HepG2 (cell line): Measurements from ENCODE around the gene LMAN2L. TPM values are rescaled to one million over a fixed set of nuclear protein-coding genes. Genes with fewer than 3 reads are reported as not detected.
A peak's percentile ranks its signal among the peaks of the same experiment; 100 is the strongest.

Source experiments
- ATAC-seq: fragments of 200-7000 bp; cut with Tn5 transposase; 3 replicates; pipeline ENCODE4 v1.9.1; 2020; ENCODE audit warnings: mild to moderate bottlenecking, moderate library complexity
- BruUV-seq: library from RNA; stranded (reverse); fragments of 400-500 nt; replicated peaks from 2 replicates; lab custom pipeline; 2021; lab: Mats Ljungman, UMichigan
- CTCF ChIA-PET: fragments of 300-600 bp; formaldehyde crosslinking; extraction: SDS; loops from one replicate; lab custom pipeline; 2021; ENCODE audit warnings: low total read pairs, inconsistent platforms, low intra/inter-chr PET ratio; lab: Yijun Ruan, JAX
- POLR2A ChIA-PET: fragments of 350-600 bp; sonication (Branson Sonifier 250); formaldehyde crosslinking; loops from one replicate; lab custom pipeline; 2020; ENCODE audit warnings: antibody characterized with exemption, inconsistent platforms; lab: Yijun Ruan, JAX
- DNase-seq: peaks from one replicate; pipeline ENCODE4 v3.0.0-alpha.2; 2015; ENCODE audit warnings: low spot score
- FAIRE-seq: peaks from 3 replicates; lab custom pipeline; 2011; peaks lifted over from hg19 to GRCh38; lab: Jason Lieb, UNC
- H2AFZ ChIP-seq: one replicate; pipeline ENCODE4 v1.6.1; 2011; ENCODE audit warnings: low read length, inconsistent platforms
- H3K27ac ChIP-seq: fragments of 300-600 bp; 3 replicates; pipeline ENCODE4 v1.8.0; 2011; ENCODE audit warnings: mixed run types, mild to moderate bottlenecking, mixed read lengths, low read length, inconsistent platforms; ENCODE audit not compliant: insufficient read depth; ENCODE audit errors: extremely low read length
- H3K27me3 ChIP-seq, 2 experiments: fragments of 200-600 bp in 1 of 2; 2 replicates in 1 of 2; 3 replicates in 1 of 2; pipeline versions ENCODE4 v1.6.0 to v1.8.0; 2011; ENCODE audit warnings: low read length in 2 of 2, mild to moderate bottlenecking in 2 of 2, moderate library complexity in 2 of 2, inconsistent platforms in 1 of 2; ENCODE audit not compliant: insufficient read depth in 2 of 2, control insufficient read depth in 1 of 2
- H3K36me3 ChIP-seq, 2 experiments: fragments of 200-600 bp in 1 of 2; replicated peaks in 1 of 2; 2 replicates in 1 of 2; 3 replicates in 1 of 2; pipeline versions ENCODE4 v1.5.1 to v1.8.0; 2011; ENCODE audit warnings: low read length in 2 of 2, inconsistent platforms in 1 of 2; ENCODE audit not compliant: insufficient read depth in 2 of 2, control insufficient read depth in 1 of 2
- H3K4me1 ChIP-seq: 2 replicates; pipeline ENCODE4 v1.5.1; 2012; ENCODE audit warnings: low read length, inconsistent platforms; ENCODE audit not compliant: insufficient read depth
- H3K4me2 ChIP-seq: 2 replicates; pipeline ENCODE4 v1.6.0; 2011; ENCODE audit warnings: low read depth, low read length, inconsistent platforms
- H3K4me3 ChIP-seq, 3 experiments: fragments of 200-600 bp in 1 of 3; sonication (generic), shearing (Covaris generic) in 1 of 3; replicated peaks in 1 of 3; 2 replicates each; pipeline ENCODE4 v1.5.1; 2011 to 2016; ENCODE audit warnings: low read length in 3 of 3, inconsistent platforms in 2 of 3, low read depth in 2 of 3, mild to moderate bottlenecking in 2 of 3, control low read depth in 1 of 3, mixed read lengths in 1 of 3; ENCODE audit not compliant: insufficient read depth in 1 of 3
- H3K79me2 ChIP-seq: one replicate; pipeline ENCODE4 v1.6.1; 2011; ENCODE audit warnings: low read length, inconsistent platforms; ENCODE audit not compliant: insufficient read depth
- H3K9ac ChIP-seq: 2 replicates; pipeline ENCODE4 v1.6.0; 2011; ENCODE audit warnings: mild to moderate bottlenecking, low read depth, low read length, inconsistent platforms; ENCODE audit not compliant: insufficient read depth
- H3K9me3 ChIP-seq: 2 replicates; pipeline ENCODE4 v1.5.1; 2012; ENCODE audit warnings: mild to moderate bottlenecking, low read length
- H4K20me1 ChIP-seq: 2 replicates; pipeline ENCODE4 v1.6.0; 2011; ENCODE audit warnings: inconsistent platforms, mild to moderate bottlenecking, low read length, moderate library complexity; ENCODE audit not compliant: insufficient read depth
- CEBPB ChIP-seq: IDR thresholded peaks from 2 replicates; pipeline ENCODE4 v1.6.1; 2011; ENCODE audit warnings: low read depth, low read length, improper control_type of control experiment, borderline replicate concordance
- ESRRA ChIP-seq: sonication (generic); formaldehyde crosslinking; IDR thresholded peaks from 2 replicates; pipeline ENCODE4 v1.5.1; 2020; ENCODE audit warnings: mild to moderate bottlenecking, low read depth, missing genetic modification reagents
- FOSL1 ChIP-seq: sonication (generic); formaldehyde crosslinking; IDR thresholded peaks from 2 replicates; pipeline ENCODE4 v1.9.0; 2021; ENCODE audit warnings: missing genetic modification reagents, borderline replicate concordance
- HNRNPLL ChIP-seq: fragments of 200-400 bp; formaldehyde crosslinking; IDR thresholded peaks from 2 replicates; pipeline ENCODE4 v1.6.1; 2017; ENCODE audit warnings: mild to moderate bottlenecking, low read depth, low read length; ENCODE audit not compliant: poor library complexity, severe bottlenecking
- NFE2L1 ChIP-seq: sonication (generic); formaldehyde crosslinking; IDR thresholded peaks from 2 replicates; pipeline ENCODE4 v1.4.0; 2020; ENCODE audit warnings: missing genetic modification reagents, mild to moderate bottlenecking, borderline replicate concordance
- SKIL ChIP-seq: sonication (generic); formaldehyde crosslinking; IDR thresholded peaks from 2 replicates; pipeline ENCODE4 v1.8.0; 2022; ENCODE audit warnings: missing genetic modification reagents, mild to moderate bottlenecking, moderate library complexity, borderline replicate concordance
- ZHX1 ChIP-seq: sonication (generic); formaldehyde crosslinking; IDR thresholded peaks from 2 replicates; pipeline ENCODE4 v1.8.1; 2022; ENCODE audit warnings: low read depth, mild to moderate bottlenecking, missing genetic modification reagents
- ZNF18 ChIP-seq: sonication (generic); formaldehyde crosslinking; IDR thresholded peaks from 2 replicates; pipeline ENCODE4 v1.8.0; 2022; ENCODE audit warnings: mild to moderate bottlenecking, missing genetic modification reagents; ENCODE audit not compliant: insufficient replicate concordance
- ZNF282 ChIP-seq: fragments of 450-650 bp; IDR thresholded peaks from 2 replicates; pipeline ENCODE4 v1.6.1; 2018; ENCODE audit not compliant: partially characterized antibody
- ZNF382 ChIP-seq: sonication (generic); formaldehyde crosslinking; IDR thresholded peaks from 2 replicates; pipeline ENCODE4 v1.5.0; 2020; ENCODE audit warnings: missing genetic modification reagents, mild to moderate bottlenecking, borderline replicate concordance
- ZNF530 ChIP-seq: sonication (generic); formaldehyde crosslinking; IDR thresholded peaks from 2 replicates; pipeline ENCODE4 v1.5.0; 2020; ENCODE audit warnings: low read depth, mild to moderate bottlenecking, missing genetic modification reagents
- WGBS: methylation state at CpG from one replicate; pipeline ENCODE4 v1.1.6; 2017; ENCODE audit warnings: low lambda C conversion rate; 5-methylcytosine and 5-hydroxymethylcytosine counted together
- in situ Hi-C: cut with HindIII; loops from 2 replicates; pipeline ENCODE4 v1.10.0; 2017; ENCODE audit warnings: low pct_unique_long_range_greater_than_20kb; ENCODE audit not compliant: extremely low pct_ligation_motif_present
- intact Hi-C: fragments of 100-400 bp; cut with micrococcal nuclease; formaldehyde crosslinking; loops from one replicate; pipeline ENCODE4 v1.10.0; 2022; ENCODE audit not compliant: unreplicated experiment
- polyA plus RNA-seq, 8 experiments: library from polyadenylated mRNA; depleted of rRNA in 3 of 8; stranded (reverse) in 7 of 8; unstranded in 1 of 8; fragments of >200 nt; fragmentation: Illumina TruSeq in 4 of 8; extraction: Trizol in 4 of 8; gene quantifications; 2 replicates each; pipeline versions ENCODE4 v1.2.1 to v1.2.3, GENCODE V29; 2011 to 2016; ENCODE audit warnings: low read depth in 4 of 8, missing spikeins in 1 of 8, mixed read lengths in 1 of 8; ENCODE audit not compliant: insufficient read depth in 1 of 8
- total RNA-seq, 5 experiments: library from RNA; depleted of rRNA; stranded (reverse); fragments of >200 nt; fragmentation: Illumina TruSeq; extraction: Trizol; gene quantifications; 2 replicates each; pipeline ENCODE4 v1.2.3, GENCODE V29; 2016; ENCODE audit warnings: low read depth in 1 of 5

The LMAN2L gene
- total and polyA plus RNA-seq, 2 of the 13 experiments (the other 11 are each of a cell fraction or from before 2014, with no cell fraction given), result 39.1 to 57.9 TPM

- POLR2A ChIA-PET, result no interaction called here
- BruUV-seq, result no TSS peak
Measured at GRCh38 chr2:96771796-96772618, 32.1 kb upstream of the LMAN2L start.

More at GRCh38 chr2:96771796-96772618, 32.1 kb upstream of the LMAN2L start:
- no peak overlapping the region for H3K4me3 ChIP-seq
- in situ Hi-C loops (no loop called here), intact Hi-C loops (no loop called here)
- no peaks in the 10 kb centered on the region; the same call in 1 of the 2 replicates for H4K20me1 ChIP-seq
- no peaks in the 10 kb centered on the region for H3K9me3 ChIP-seq
- WGBS, result 97% methylated on average over 20 of the region's 20 CpGs
- no peaks in the 10 kb centered on the region for H3K79me2 ChIP-seq
- CTCF ChIA-PET, result no interaction called here
- no peak overlapping the region for H3K9ac ChIP-seq
- H3K4me2 ChIP-seq, result no peak overlapping the region
- H2AFZ ChIP-seq, result no peak overlapping the region
- no peaks in the 10 kb centered on the region for H3K27me3 ChIP-seq
- H3K27ac ChIP-seq, result no peak overlapping the region
- DNase-seq (no peak), ATAC-seq (no peak), FAIRE-seq (no peak)
- H3K4me1 ChIP-seq, result peaks cover 29% of the 10 kb centered on the region
- no peaks in the 10 kb centered on the region; a peak in 1 of 5 replicates for H3K36me3 ChIP-seq
- TF ChIP-seq CEBPB (no peak), ZNF382 (no peak), ZNF530 (CRISPR knock-in tag) (no peak), HNRNPLL (peak; percentile 24), FOSL1 (CRISPR knock-in tag) (no peak), ESRRA (no peak), NFE2L1 (CRISPR knock-in tag) (no peak), ZNF282 (no peak), SKIL (CRISPR knock-in tag) (0 out of 2 replicates have a peak, but pooled peaks have one; percentile 29), ZNF18 (CRISPR knock-in tag) (no peak), ZHX1 (CRISPR knock-in tag) (no peak)
